AG09309 (cell line): Measurements from ENCODE around the gene MARK3.

ENCODE experiments used
- DNase-seq: peaks from one replicate; pipeline ENCODE4 v3.0.0-alpha.2; 2010; ENCODE audit warnings: low read depth
- H3K4me3 ChIP-seq: 2 replicates; pipeline ENCODE4 v1.5.1; 2011; ENCODE audit warnings: mild to moderate bottlenecking, low read depth, low read length, moderate library complexity; ENCODE audit not compliant: control insufficient read depth
- CTCF ChIP-seq: IDR thresholded peaks from 2 replicates; pipeline ENCODE4 v1.5.1; 2011; ENCODE audit warnings: mild to moderate bottlenecking, low read depth, low read length, inconsistent platforms; ENCODE audit not compliant: insufficient read depth, control insufficient read depth; ENCODE audit errors: missing control alignments

The MARK3 gene

GRCh38 chr14:103377522-103378037 is 7.6 kb upstream of the MARK3 start:
- H3K4me3 ChIP-seq: no peak overlapping the region
- no peak for TF ChIP-seq CTCF
- no peak for DNase-seq

DNA sequence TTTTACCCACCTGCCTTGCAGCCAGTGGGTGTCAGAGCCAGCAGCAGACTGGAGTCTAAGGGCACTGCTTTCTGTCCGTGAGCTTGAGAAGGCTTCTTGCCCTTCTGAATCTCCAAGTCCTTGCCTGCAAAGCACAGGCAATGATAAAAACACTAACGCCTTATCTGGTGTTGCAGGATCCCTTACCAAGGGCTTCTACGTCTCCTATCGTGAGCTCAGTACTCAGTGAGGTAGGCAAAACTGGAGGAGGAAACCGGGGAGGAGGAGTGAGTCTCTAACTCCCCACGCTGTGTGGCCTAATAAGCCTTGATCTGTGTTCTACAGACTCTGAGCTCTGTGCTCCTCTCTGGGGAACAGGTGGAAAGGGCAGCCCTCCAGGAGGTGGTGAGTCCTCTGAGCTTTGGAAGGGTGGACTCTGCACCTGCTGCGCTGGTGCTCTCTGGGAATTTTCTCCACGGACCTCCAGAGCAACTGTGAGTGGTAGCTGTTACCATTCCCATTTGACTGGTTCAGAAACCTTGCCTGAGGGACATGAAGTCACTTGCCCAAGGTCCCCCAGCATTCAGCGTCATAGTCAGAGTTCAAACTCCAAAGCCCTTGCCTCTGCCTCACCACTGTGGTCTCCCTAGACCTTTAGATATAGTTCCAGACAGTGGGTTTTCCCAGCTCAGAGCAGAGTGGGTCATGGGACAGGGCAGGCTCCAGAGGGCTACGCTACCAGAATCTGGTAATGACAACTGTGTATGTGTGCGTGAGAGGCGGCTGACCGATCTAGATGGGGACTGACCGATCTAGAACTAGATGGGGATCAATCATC is 7.0 kb upstream of the MARK3 start:
- no peak for DNase-seq

DNA sequence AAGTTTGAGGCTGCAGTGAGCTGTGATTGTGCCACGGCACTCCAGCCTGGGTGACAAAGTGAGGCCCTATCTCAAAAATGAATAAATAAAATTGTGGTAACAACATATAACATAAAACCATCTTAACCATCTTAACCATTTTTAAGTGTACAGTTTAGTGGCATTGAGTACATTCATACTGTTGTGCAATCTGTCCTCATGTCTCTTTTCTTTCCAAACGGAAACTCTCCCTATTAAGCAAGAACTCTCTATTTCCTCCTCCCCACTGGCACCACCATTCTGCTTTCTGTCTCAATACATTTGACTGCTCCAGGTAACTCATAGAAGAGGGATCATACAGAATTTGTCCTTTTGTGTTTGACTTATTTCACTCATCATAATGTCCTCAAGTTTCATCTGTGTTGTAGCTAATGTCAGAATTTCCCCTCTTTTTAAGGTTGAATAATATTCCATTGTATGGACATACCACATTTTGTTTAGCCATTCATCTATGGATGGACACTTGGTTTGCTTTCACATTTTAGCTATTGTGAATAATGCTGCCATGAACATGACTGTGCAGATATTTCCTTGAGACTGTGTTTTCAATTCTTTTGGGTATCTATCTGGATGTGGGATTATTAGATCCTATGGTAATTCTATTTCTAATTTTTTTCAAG is 4.4 kb upstream of the MARK3 start:
- no peak for DNase-seq

More for the DNA sequence above, 7.0 kb upstream of the MARK3 start:
- H3K4me3 ChIP-seq: no peak overlapping the region
- no peak for TF ChIP-seq CTCF

GRCh38 chr14:103382376-103382775 is 2.8 kb upstream of the MARK3 start:
- TF ChIP-seq CTCF: no peak
- H3K4me3 ChIP-seq: no peak overlapping the region
- no peak for DNase-seq

More for the DNA sequence above, 4.4 kb upstream of the MARK3 start:
- TF ChIP-seq CTCF: no peak
- H3K4me3 ChIP-seq: no peak overlapping the region

DNA sequence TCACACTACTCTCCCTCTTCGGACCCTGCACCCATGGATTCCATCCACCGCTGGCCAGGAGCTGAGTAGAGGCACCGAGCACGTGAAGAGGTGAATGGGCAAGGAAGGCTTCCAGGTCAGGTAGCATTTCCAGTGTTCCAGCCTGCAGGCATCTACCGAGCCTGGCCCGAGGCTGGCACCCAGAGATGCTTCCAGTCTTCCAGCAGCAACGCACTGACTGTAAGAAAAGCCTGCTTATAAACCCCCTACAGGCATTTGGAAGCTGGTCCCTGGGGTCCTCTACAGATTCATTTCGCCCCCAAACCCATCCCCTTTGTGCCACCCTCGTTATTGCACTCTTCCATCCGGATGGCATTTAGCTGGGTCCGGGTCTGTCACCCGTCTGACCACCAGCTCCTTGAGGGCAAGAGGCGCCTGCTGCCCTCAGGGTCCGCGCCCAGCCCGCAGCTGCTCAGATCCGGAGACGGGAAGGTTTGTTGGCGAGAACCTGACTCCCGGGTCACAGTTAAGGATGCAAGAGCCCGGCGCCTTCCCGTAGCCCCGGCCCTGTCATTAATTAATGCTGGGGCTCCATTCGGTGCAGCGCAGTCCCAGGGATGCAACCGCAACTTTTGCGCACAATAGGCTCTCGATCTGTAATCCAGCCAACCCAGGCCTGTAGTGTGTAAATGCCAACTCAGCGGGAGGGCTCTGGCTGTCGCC is 614 bp upstream of the MARK3 start:
- DNase-seq: no peak
- H3K4me3 ChIP-seq: peak overlapping the region; percentile 68
- no peak for TF ChIP-seq CTCF

GRCh38 chr14:103385929-103386712 is 906 bp downstream of the MARK3 start:
- peak overlapping the region; percentile 68 for H3K4me3 ChIP-seq
- DNase-seq: no peak
- TF ChIP-seq CTCF: no peak
